Lower lobe of right lung (tissue), 2 donors: ENCODE measurements around the gene PLIN4. TPM values are rescaled to one million over a fixed set of nuclear protein-coding genes. Genes with fewer than 3 reads are reported as not detected.

Experiments used
- ATAC-seq, 2 donors: fragments of 200-7000 bp; cut with Tn5 transposase; one replicate each; pipeline ENCODE4 v1.9.1; 2020 to 2022; ENCODE audit warnings: mild to moderate bottlenecking in 2 of 2, moderate library complexity in 2 of 2
- DNase-seq: peaks from one replicate; pipeline ENCODE4 v3.0.0-alpha.2; 2020
- H3K27ac ChIP-seq: fragments of 200-600 bp; one replicate; pipeline ENCODE4 v1.8.0; 2022
- H3K27me3 ChIP-seq: fragments of 200-600 bp; one replicate; pipeline ENCODE4 v1.8.0; 2022; ENCODE audit warnings: low read depth
- H3K36me3 ChIP-seq: fragments of 200-600 bp; one replicate; pipeline ENCODE4 v1.8.0; 2022; ENCODE audit warnings: mild to moderate bottlenecking
- H3K4me1 ChIP-seq: fragments of 200-600 bp; one replicate; pipeline ENCODE4 v1.8.0; 2022
- H3K4me3 ChIP-seq: fragments of 200-600 bp; one replicate; pipeline ENCODE4 v1.8.0; 2022; ENCODE audit warnings: mild to moderate bottlenecking
- H3K9me3 ChIP-seq: fragments of 200-600 bp; one replicate; pipeline ENCODE4 v1.8.0; 2022
- CTCF ChIP-seq: fragments of 200-600 bp; IDR thresholded peaks from one replicate; pipeline ENCODE4 v1.8.0; 2022; ENCODE audit warnings: antibody characterized with exemption, mild to moderate bottlenecking
- intact Hi-C: fragments of 100-400 bp; cut with DNase I; formaldehyde crosslinking; loops from one replicate; pipeline ENCODE4 v1.11.0; 2022
- total RNA-seq: library from RNA; stranded (reverse); fragmentation: NEBNext Ultra II Directional; extraction: Animal tissue kit (Norgen Biotek cat#: 25700); gene quantifications from one replicate; pipeline ENCODE4 v1.2.1, GENCODE V29; 2021
- donor health status: DM: no; HTN: yes; CAD: no; lungs with severe emphysema.

Gene PLIN4
- total RNA-seq, 1 donor from 2014 or later: 4.6 TPM

DNA sequence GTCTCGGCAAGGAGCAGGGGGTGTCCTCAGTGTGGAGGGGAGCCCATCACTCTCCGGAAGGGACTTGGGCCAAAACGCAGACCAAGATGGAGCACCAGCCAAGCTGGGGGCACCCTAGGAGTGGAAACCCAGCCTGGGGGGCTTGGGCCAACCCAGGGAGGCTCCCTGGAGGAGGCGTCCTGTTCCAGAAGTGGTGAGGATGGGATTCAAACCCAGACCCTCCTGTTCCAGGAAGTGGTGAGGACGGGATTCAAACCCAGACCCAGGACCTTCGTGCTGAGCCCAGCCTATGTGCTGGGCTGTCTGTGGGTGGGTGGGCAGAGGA, 848 bp upstream of the PLIN4 start:
- no peak for DNase-seq
- H3K36me3 ChIP-seq: no peaks in the 10 kb centered on the region
- intact Hi-C loops: no loop called here
- no peak for ATAC-seq
- H3K27ac ChIP-seq: no peak overlapping the region
- peaks cover 8% of the 10 kb centered on the region for H3K27me3 ChIP-seq
- no peaks in the 10 kb centered on the region for H3K9me3 ChIP-seq
- H3K4me3 ChIP-seq: no peak overlapping the region
- TF ChIP-seq CTCF: no peak
- H3K4me1 ChIP-seq: peaks cover 3% of the 10 kb centered on the region

DNA sequence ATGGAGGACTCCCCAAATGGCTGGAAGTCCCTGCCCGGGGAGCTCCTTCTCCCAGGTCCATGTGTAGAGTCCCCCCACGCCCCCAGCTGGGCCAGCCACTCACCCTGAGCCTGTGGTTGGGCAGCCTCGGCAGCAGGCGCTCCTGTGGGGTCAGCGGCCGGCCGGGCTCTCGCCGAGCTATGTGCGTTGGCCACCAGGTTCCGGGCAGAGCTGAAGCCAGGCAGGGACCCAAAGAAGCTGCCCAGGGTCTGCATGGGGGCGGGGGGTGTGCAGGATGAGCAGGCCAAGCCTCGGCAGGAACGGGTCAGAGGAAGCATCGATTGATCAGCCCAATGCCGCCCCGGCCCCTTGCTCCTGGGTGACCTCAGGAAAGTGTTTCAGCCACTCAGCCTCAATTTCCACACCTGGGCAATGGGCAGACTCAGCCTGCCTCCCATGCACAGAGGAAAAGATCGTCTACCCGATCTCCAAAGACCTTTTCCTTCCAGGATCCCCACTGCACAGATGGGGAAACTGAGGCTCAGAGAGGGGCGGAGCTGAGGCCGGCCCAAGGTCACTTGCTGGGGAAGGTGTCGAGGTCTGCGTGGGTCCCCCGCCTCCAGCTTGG, 732 bp downstream of the PLIN4 start:
- TF ChIP-seq CTCF: no peak
- intact Hi-C loops: no loop called here
- DNase-seq: no peak

DNA sequence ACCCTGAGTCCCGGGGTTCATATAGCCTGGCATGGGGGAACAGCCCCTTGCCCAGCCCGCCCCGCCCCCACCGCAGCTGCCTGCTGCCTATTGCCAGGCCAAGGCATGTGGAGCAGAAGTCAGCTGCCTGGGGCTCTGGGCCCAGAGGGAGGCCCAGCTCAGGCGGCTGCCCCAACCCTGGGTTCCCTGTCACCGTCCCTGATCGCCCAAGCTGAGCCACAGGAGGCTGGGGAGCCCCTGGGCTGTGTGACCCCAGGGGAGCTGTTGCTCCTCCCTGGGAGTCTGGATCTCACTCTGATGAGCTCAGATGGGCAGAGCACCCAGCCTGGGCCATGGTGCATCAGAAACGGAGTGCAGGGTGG, 1.4 kb downstream of the PLIN4 start:
- ATAC-seq: no peak
- Histone ChIP-seq H3K4me1 (peaks cover 3% of the 10 kb centered on the region), H3K27ac (no peak overlapping the region), H3K4me3 (no peak overlapping the region), H3K36me3 (no peaks in the 10 kb centered on the region), H3K27me3 (peaks cover 8% of the 10 kb centered on the region), H3K9me3 (no peaks in the 10 kb centered on the region)
- no peak for DNase-seq
- intact Hi-C loops: no loop called here
- no peak for TF ChIP-seq CTCF

More for the DNA sequence above, 732 bp downstream of the PLIN4 start:
- Histone ChIP-seq H3K27ac (no peak overlapping the region), H3K27me3 (peaks cover 8% of the 10 kb centered on the region), H3K4me3 (no peak overlapping the region), H3K36me3 (no peaks in the 10 kb centered on the region), H3K4me1 (peaks cover 3% of the 10 kb centered on the region), H3K9me3 (no peaks in the 10 kb centered on the region)
- ATAC-seq: no peak

DNA sequence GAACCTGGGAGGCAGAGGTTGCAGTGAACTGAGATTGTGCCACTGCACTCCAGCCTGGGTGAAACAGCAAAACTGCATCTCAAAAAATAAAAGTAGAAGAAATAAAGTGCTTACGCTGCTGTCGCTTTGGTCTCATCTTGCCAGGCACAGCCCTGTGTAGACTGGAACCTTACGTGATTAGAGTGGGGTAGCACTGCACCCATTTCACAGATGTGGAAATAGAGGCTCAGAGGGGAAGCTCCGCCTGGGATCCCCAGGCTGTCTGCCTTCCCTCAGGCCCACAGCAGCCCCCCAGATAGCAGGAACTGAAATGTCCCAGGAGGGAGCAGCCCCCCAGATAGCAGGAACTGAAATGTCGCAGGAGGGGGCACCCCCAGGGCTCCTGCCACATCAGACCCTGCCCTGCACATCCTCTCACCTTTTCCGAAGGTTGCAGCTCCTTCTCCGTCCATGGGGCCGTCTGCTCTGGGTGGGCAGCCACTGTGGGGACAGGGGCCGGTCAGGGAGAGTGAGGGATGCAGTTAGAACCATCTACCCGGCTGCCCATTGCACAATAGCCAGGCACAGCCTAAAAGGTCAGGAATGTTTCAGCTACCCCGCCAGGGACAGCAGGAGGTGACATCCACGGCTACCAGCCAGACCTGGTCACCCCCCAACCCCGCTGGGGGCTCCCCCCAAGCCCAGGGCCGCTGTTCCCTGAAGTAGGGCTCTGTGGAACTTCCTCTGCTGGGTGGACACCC, 1.9 kb downstream of the PLIN4 start:
- no peak overlapping the region for H3K27ac ChIP-seq
- H3K27me3 ChIP-seq: peaks cover 8% of the 10 kb centered on the region
- no peaks in the 10 kb centered on the region for H3K9me3 ChIP-seq
- no peak for DNase-seq
- ATAC-seq: no peak
- intact Hi-C loops: no loop called here
- peaks cover 3% of the 10 kb centered on the region for H3K4me1 ChIP-seq
- no peak overlapping the region for H3K4me3 ChIP-seq
- no peak for TF ChIP-seq CTCF
- H3K36me3 ChIP-seq: no peaks in the 10 kb centered on the region

GRCh38 chr19:4515732-4516131, 2.6 kb downstream of the PLIN4 start:
- Histone ChIP-seq H3K36me3 (no peaks in the 10 kb centered on the region), H3K4me1 (peaks cover 3% of the 10 kb centered on the region), H3K4me3 (no peak overlapping the region), H3K27me3 (peaks cover 8% of the 10 kb centered on the region), H3K9me3 (no peaks in the 10 kb centered on the region), H3K27ac (no peak overlapping the region)
- ATAC-seq: no peak
- TF ChIP-seq CTCF: no peak
- intact Hi-C loops: no loop called here
- DNase-seq: no peak
